MM.1S (cell line): ENCODE measurements around the gene EIF2S2.

Source experiments
- DNase-seq: peaks from one replicate; pipeline ENCODE4 v3.0.0-alpha.2; 2015
- H2AFZ ChIP-seq: fragments of 300-600 bp; sonication (generic); 2 replicates; pipeline ENCODE4 v1.6.0; 2016; ENCODE audit warnings: antibody characterized with exemption, low read length
- H3F3A ChIP-seq: fragments of 300-600 bp; sonication (generic); 2 replicates; pipeline ENCODE4 v1.6.1; 2016; ENCODE audit warnings: mild to moderate bottlenecking, antibody characterized with exemption, low read length, moderate library complexity, mixed read lengths; ENCODE audit not compliant: insufficient read depth
- H3K27ac ChIP-seq: fragments of 300-600 bp; sonication (generic); 2 replicates; pipeline ENCODE4 v1.5.1; 2016; ENCODE audit warnings: mild to moderate bottlenecking, low read length
- H3K27me3 ChIP-seq: fragments of 300-600 bp; sonication (generic); replicated peaks from 2 replicates; pipeline ENCODE4 v1.6.0; 2016; ENCODE audit warnings: low read length; ENCODE audit not compliant: insufficient read depth
- H3K36me3 ChIP-seq: fragments of 300-600 bp; sonication (generic); replicated peaks from 2 replicates; pipeline ENCODE4 v1.6.1; 2016; ENCODE audit warnings: mild to moderate bottlenecking, low read length, mixed read lengths; ENCODE audit not compliant: insufficient read depth
- H3K4me1 ChIP-seq: fragments of 300-600 bp; sonication (generic); 2 replicates; pipeline ENCODE4 v1.6.1; 2016; ENCODE audit warnings: low read length, mixed read lengths
- H3K4me2 ChIP-seq: fragments of 300-600 bp; sonication (generic); 2 replicates; pipeline ENCODE4 v1.6.0; 2016; ENCODE audit warnings: low read depth, low read length
- H3K4me3 ChIP-seq: fragments of 300-600 bp; sonication (generic); 2 replicates; pipeline ENCODE4 v1.5.1; 2016; ENCODE audit warnings: low read length, mixed read lengths
- H3K79me2 ChIP-seq: fragments of 300-600 bp; sonication (generic); 2 replicates; pipeline ENCODE4 v1.6.1; 2016; ENCODE audit warnings: mixed run types, low read length, mixed read lengths
- H3K9ac ChIP-seq: fragments of 300-600 bp; sonication (generic); 2 replicates; pipeline ENCODE4 v1.6.1; 2016; ENCODE audit warnings: low read length, mixed read lengths
- H3K9me2 ChIP-seq: fragments of 300-600 bp; sonication (generic); replicated peaks from 2 replicates; pipeline ENCODE4 v1.6.1; 2016; ENCODE audit warnings: mild to moderate bottlenecking, low read length, mixed read lengths; ENCODE audit not compliant: insufficient read depth
- H3K9me3 ChIP-seq: fragments of 300-600 bp; sonication (generic); replicated peaks from 2 replicates; pipeline ENCODE4 v1.6.1; 2016; ENCODE audit warnings: mild to moderate bottlenecking, low read length, mixed read lengths; ENCODE audit not compliant: insufficient read depth
- H4K20me1 ChIP-seq: fragments of 300-600 bp; sonication (generic); 2 replicates; pipeline ENCODE4 v1.6.1; 2016; ENCODE audit warnings: mild to moderate bottlenecking, low read length, moderate library complexity, mixed read lengths; ENCODE audit not compliant: insufficient read depth
- EZH2 ChIP-seq: fragments of 300-600 bp; sonication (generic); optimal IDR thresholded peaks from 2 replicates; pipeline ENCODE3; 2017; ENCODE audit warnings: low read depth, mild to moderate bottlenecking, antibody characterized with exemption, low read length, mixed read lengths
- EZH2phosphoT487 ChIP-seq: fragments of 300-600 bp; sonication (generic); IDR thresholded peaks from 2 replicates; pipeline ENCODE4 v1.6.1; 2018; ENCODE audit warnings: antibody characterized with exemption, low read length
- TF ChIP-seq, protein P1 (sequence below): fragments of 300-600 bp; sonication (generic); IDR thresholded peaks from 2 replicates; pipeline ENCODE4 v1.5.1; 2016; ENCODE audit warnings: antibody characterized with exemption, low read length, mixed read lengths

Gene EIF2S2

DNA sequence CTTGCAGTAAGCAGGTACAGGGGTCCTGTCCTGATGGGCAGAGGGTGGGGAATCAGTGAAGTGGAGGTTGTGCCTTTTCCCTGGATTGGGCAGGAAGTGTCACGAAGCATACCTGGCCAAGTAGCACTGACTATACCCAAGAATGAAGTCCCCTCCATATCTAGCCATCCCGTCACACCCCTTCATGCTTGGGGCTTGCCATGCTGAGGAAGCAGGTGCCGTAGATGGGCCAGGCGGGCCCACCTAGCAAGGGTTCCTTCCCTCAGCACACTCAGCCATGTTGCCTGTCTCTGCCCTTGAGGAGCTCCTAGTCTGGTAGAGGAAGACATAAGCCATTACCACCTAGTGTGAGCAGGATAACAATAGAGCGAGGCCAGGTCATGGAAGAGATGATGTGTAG is 33.5 kb downstream of the EIF2S2 start:
- H3K9ac ChIP-seq, result no peak overlapping the region
- H3K9me2 ChIP-seq, result no peaks in the 10 kb centered on the region
- peaks cover 13% of the 10 kb centered on the region for H3K36me3 ChIP-seq
- peaks cover 8% of the 10 kb centered on the region; the same call in 1 of the 2 replicates for H3K4me1 ChIP-seq
- 0 out of 2 replicates have a peak, but pooled peaks cover 5% of the 10 kb centered on the region for H4K20me1 ChIP-seq
- no peak overlapping the region for H3K27ac ChIP-seq
- H3K9me3 ChIP-seq, result no peaks in the 10 kb centered on the region
- DNase-seq, result no peak
- H3K79me2 ChIP-seq, result peaks cover 100% of the 10 kb centered on the region
- TF ChIP-seq EZH2phosphoT487 (no peak), EZH2 (no peak)
- TF ChIP-seq, protein P1, sequence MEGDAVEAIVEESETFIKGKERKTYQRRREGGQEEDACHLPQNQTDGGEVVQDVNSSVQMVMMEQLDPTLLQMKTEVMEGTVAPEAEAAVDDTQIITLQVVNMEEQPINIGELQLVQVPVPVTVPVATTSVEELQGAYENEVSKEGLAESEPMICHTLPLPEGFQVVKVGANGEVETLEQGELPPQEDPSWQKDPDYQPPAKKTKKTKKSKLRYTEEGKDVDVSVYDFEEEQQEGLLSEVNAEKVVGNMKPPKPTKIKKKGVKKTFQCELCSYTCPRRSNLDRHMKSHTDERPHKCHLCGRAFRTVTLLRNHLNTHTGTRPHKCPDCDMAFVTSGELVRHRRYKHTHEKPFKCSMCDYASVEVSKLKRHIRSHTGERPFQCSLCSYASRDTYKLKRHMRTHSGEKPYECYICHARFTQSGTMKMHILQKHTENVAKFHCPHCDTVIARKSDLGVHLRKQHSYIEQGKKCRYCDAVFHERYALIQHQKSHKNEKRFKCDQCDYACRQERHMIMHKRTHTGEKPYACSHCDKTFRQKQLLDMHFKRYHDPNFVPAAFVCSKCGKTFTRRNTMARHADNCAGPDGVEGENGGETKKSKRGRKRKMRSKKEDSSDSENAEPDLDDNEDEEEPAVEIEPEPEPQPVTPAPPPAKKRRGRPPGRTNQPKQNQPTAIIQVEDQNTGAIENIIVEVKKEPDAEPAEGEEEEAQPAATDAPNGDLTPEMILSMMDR, result no peak
- no peak overlapping the region for H3K4me2 ChIP-seq
- no peaks in the 10 kb centered on the region for H3K27me3 ChIP-seq
- H3F3A ChIP-seq, result peaks cover 11% of the 10 kb centered on the region; the same call in 1 of the 2 replicates
- no peak overlapping the region for H2AFZ ChIP-seq
- H3K4me3 ChIP-seq, result no peak overlapping the region

DNA sequence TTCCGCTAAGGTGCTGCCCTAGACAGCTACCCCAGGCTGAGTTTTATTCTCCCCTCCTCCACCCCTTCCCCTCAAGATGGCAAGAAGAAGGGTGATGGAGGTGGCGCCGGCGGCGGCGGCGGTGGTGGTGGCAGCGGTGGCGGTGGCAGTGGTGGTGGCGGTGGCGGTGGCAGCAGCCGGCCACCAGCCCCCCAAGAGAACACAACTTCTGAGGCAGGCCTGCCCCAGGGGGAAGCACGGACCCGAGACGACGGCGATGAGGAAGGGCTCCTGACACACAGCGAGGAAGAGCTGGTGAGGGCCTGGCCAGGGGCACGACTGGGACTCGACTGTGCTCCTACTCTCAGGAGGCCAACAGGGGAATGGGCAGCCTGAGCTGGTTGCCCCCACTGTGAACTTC is 35.1 kb downstream of the EIF2S2 start:
- H3K27ac ChIP-seq, result no peak overlapping the region
- no peaks in the 10 kb centered on the region for H3K9me2 ChIP-seq
- no peak overlapping the region for H3K4me3 ChIP-seq
- TF ChIP-seq EZH2phosphoT487, result no peak
- TF ChIP-seq, protein P1, result no peak
- no peaks in the 10 kb centered on the region for H3F3A ChIP-seq
- H3K79me2 ChIP-seq, result peaks cover 100% of the 10 kb centered on the region
- H3K27me3 ChIP-seq, result no peaks in the 10 kb centered on the region
- DNase-seq, result no peak
- no peak overlapping the region for H3K9ac ChIP-seq
- no peak overlapping the region for H2AFZ ChIP-seq
- no peak overlapping the region for H3K4me2 ChIP-seq
- no peaks in the 10 kb centered on the region for H3K4me1 ChIP-seq
- no peaks in the 10 kb centered on the region for H3K9me3 ChIP-seq
- H3K36me3 ChIP-seq, result peaks cover 18% of the 10 kb centered on the region
- H4K20me1 ChIP-seq, result no peaks in the 10 kb centered on the region

DNA sequence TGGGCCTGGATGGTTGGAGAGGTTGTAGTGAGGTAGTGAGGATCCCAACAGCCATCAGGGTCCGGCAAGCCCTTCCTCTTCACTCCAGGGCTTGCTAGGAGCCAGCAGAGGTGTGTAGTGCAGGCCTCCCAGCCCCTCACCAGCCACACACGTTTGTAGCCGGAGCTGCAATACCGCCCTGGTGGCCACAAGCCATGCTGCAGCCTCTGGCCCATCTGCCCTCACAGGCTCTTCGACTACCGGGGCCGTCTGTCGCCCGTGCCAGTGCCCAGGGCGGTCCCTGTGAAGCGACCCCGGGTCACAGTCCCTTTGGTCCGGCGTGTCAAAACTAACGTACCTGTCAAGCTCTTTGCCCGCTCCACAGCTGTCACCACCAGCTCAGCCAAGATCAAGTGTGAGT is 36.4 kb downstream of the EIF2S2 start:
- H2AFZ ChIP-seq, result no peak overlapping the region
- no peak overlapping the region for H3K9ac ChIP-seq
- H3K4me3 ChIP-seq, result no peak overlapping the region
- TF ChIP-seq, protein P1, result 0 out of 2 replicates have a peak, but pooled peaks have one; percentile 10
- TF ChIP-seq EZH2, result no peak
- no peaks in the 10 kb centered on the region for H3K9me2 ChIP-seq
- no peaks in the 10 kb centered on the region for H3K4me1 ChIP-seq
- no peak overlapping the region for H3K27ac ChIP-seq
- H3K27me3 ChIP-seq, result no peaks in the 10 kb centered on the region
- no peaks in the 10 kb centered on the region for H3K9me3 ChIP-seq
- H3K4me2 ChIP-seq, result no peak overlapping the region
- peaks cover 18% of the 10 kb centered on the region for H3K36me3 ChIP-seq
- H3F3A ChIP-seq, result no peaks in the 10 kb centered on the region
- peaks cover 100% of the 10 kb centered on the region for H3K79me2 ChIP-seq
- no peak for DNase-seq
- H4K20me1 ChIP-seq, result 0 out of 2 replicates have a peak, but pooled peaks cover 3% of the 10 kb centered on the region
